Activated CD4-positive, alpha-beta T cell treated with anti-CD3 and anti-CD28 coated beads for 24 hours (primary cell): ENCODE data around the gene LIM2.

Experiments used
- DNase-seq, 2 donors: peaks; one replicate each; pipeline ENCODE4 v3.0.0-alpha.2; 2020; ENCODE audit warnings: low read depth in 2 of 2

The LIM2 gene

DNA sequence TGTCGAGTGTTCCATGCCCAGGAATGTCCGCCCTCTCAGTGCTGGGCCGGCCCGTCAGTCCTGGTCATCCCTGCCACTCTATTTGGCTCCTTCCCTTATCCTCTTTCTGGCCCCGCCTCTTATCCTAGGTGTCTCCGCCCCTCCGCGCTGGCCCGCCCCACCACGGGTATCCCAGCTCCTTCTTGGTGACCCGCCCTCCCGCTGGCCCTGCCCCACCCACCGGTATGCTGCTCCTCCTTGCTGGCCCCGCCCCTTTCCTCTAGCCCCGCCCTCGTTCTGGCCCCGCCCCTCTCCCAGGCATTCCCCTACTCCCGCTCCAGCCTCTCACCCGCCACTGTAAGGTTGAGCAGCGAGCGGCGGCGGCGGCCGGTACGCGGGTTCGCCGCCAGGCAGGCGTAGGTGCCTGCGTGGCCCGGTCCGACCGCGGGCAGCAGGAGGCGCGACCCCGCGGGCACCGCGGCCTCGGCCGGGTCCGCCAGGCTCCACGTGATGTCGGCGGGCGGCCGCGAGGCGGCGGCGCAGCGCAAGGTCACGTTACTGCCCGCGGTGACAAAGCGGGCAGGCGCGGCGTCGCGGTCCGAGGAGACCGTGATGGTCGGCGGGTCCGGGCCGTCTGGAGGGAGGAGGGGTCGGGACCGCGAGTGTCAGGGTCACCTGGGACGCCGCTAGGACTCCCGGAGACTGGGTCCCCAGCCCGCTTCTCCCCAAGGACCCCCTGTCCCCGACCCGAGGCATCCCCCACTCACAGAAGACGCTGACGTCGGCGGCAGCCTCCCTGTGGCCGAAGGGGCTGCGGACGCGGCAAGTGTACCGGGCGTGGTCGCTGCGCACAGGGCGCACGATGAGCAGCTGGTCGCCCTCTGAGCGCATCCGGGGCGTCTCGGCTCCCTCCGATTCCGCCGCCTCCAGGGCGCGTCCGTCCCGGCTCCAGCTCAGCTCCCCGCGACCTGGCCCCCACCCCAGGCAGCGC, 47.8 kb downstream of the LIM2 start:
- peak; percentile 92 to 98 for DNase-seq

DNA sequence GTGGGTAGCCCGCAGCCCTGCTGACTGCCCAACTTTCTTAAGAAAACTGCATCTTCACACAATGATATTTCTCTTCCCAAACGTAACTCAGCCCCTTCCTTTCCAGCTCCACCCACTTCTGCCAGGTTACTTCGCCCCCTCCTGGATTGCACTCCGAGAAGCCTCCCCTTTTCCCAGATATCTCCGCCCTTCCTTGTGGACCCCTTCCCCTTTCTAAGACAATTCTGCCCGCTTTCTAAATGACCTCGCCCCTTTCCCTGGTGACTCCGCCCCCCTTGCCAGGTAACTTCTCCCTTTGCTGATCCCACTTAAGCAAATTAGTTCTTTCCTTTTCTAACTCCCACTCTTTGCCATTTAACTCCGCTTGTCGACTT, 48.5 kb downstream of the LIM2 start:
- no peak for DNase-seq

DNA sequence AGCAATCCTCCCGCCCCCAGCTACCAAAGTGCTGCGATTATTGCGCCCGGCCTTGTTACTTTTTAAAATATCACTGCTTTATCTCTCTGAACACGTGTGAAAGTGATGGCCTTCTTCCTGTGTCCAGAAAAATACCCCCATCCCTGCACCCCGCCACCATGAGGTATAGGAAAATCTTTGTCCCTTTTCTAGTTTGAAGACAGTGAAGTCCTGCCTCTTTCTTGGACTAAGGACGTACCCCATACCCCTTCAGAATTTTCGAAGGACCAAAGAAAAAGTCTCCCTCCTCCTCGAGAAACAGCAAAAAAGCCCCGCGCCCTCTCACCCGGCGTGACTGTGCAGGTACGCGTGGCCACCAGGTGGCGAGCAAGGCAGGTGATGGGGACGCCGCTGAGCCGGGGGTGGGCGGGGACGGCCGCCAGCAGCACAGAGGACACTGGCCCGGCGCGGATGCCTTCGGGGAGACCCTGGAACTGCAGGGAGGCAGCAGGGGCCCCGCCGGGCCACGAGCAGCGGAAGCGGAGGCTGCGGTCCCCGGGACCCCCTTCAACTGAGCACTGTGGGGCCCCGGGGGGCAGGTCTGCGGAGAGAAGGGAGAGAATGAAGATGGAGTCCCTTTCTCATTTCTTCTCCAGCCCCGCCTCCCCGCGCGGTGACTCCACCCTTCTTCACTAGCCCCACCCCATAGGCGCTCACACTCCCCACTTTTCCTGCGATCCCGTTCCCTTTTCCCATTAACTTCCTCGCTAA, 49.0 kb downstream of the LIM2 start:
- peak; percentile 79 to 87 for DNase-seq

DNA sequence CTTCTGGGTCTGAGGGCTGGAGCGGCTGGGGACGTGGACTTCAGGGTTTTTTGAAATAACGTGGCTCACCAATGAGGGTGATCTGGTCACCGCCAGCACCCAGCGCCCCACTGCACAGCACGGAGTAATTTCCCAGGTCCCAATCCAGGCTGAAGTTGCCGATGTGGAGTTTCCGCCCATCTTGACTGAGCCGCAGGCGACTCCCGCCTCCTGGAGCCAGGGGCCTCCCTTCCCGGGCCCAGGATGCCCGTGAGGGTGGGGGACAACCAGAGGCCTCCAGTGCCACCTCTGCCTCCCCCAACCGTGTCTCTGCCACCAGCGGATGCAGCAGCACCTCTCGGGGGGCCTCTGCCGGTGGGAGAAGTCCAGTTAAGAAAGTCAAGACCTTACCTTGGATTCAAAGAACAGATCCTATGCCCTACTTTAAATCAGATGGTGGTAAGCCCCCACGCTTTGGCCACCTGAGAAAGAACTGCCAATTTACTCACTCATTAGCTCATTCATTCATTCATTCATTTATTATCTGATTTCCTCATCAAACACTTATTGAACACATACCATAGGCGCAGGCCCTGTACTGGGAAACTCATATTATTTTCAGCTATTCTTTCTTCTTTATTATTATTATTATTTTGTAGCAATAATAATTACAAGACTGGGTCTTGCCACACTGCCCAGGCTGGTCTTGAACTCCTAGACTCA, 49.8 kb downstream of the LIM2 start:
- no peak for DNase-seq

DNA sequence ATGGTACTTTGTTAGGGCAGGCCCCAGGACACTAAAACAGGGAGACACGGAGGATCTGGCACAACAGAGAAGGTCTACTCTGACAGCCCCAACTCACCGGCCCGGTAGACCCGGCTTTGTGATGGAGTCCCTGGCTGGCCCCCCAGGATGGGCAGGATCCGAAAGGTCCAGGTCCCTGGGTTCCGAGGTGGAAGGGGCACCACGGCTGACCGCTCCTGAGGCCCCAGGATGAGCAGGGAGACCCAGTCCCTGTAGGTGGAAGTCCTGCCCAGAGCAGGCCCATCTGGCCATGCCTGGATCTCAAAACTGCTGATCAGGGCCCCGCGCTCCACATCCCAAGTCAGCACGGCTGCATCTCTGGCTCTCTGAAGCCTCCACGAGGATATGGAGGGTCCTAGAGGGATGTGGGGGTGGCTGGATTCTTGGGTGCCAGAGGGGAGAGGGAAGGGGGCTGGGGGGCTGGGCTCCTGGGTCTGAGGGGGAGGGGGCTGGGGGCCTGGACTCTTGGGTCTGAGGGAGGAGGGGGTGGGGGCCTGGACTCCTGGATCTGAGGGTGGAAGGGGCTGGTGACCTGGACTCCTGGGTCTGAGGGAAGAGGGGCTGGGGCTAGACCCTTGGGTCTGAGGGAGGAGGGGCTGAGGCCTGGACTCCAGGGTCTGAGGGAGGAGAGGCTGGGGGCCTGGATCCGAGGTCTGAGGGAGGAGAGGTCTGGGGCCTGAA, 50.5 kb downstream of the LIM2 start:
- DNase-seq, result no peak

DNA sequence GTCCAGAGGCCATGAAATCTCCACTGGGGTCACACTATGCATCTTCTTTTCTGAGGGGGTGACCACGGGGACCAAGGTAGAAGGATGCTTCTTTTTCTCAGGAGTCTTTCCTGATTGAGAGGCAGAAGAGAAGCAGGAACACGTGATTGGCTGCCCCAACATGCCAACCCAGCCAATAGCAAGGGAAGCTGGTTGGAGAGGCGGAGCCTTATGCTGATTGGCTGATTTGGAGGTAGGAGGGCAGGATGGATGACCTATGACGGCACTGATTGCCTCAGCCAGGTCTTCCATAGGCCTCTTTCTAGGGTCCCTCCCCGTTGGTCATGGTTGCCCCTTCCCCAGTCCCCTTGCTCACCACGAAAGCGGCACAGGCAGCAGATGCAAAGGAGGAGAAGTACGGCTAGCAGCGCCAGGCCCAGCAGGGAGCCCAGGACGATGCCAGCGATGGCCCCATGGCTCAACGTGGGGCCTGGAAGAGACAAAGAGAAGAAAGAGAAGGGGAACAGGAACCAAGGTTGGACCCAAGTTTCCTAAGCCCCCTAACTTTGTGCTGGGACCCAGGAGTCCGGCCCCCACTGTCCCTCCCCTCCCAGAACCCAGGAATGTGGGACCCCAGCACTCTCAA, 53.8 kb downstream of the LIM2 start:
- DNase-seq, result no peak

DNA sequence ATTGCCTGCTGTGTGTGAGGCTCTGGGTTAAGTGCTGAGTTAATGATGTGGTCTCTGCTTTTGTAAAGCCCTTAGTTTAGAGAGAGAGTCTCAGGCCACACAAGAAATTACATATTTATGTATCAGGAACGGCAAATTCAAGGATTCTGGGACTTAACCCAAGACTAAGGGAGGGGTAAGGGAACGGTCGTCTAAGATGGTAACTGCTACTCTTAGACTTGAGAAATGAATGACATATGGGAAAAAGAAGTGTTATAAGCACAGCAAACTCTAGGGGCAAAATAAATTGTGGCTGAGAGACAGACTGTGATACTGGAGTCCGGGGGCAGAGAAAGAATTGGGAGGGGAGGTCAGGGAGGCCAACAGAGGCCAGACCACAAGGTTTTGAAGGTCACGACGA, 56.1 kb downstream of the LIM2 start:
- DNase-seq, result no peak

DNA sequence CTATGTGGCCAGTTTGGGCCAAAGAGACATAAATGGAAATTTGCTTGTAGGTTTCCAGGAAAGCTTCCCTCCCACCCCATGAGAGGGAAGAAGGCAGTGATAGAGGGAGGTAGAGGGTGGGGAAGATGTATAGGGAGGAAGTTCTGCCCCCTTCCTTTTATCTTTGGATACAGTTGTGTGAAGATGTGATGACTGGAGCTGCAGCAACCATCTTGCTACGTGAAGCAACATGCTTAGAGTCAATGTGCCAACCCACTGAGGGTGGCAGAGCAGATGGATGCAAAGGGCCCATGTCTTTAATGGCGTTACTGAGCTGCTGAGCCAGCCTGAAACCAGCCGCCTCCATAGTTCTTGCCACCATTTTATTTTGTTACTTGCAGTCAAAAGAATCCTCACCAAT, 56.6 kb downstream of the LIM2 start:
- DNase-seq, result no peak

DNA sequence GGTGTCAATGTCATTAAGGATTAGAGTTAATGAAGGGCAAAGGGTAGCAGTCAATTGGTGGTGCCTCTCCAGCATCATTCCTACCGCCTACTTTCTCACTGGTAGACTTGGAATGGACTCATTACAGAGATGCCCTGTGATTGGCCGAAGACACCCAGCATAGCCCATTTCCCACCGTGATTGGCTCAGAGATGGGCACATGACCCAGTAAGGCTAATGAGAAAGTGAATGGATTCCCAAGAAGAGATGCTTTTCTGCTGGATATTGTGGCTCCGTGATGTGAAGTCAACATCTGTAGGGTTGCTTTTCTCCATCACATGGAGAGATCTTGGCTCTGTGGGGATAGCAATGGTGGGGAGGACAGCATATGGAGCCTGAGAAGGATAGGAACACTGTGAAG, 57.4 kb downstream of the LIM2 start:
- no peak for DNase-seq
